NCI-H2029 (cell line): ENCODE measurements around the gene ZFAND3.
A peak's percentile ranks its signal among the peaks of the same experiment; 100 is the strongest.
"Not testable (repeated sequence)": the region's sequence is repeated elsewhere in the genome, so short reads cannot be mapped to it uniquely, and the experiment has no call there.

Experiments used
- DNase-seq: peaks from one replicate; lab custom pipeline; 2025; lab: John Stamatoyannopoulos, UW

The ZFAND3 gene

DNA sequence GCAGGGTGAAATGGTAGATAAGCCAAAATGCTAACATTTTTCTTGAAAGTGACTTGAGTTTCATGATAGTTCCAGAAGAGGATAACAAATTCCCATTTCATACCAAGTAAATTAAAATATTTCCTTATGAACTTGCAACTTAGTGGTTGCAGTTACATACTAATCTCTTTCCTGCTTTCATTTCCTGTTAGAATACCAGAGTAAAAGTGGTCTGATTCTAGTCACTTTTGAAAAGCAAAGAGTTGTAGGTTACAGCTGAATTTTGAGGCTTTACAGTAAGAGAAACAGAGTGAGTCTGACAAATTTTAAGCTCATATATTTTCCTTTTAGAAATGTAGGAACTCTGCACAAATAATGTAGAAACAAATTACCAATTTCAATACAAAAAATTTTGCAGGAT, 117.4 kb downstream of the ZFAND3 start:
- DNase-seq: no peak

DNA sequence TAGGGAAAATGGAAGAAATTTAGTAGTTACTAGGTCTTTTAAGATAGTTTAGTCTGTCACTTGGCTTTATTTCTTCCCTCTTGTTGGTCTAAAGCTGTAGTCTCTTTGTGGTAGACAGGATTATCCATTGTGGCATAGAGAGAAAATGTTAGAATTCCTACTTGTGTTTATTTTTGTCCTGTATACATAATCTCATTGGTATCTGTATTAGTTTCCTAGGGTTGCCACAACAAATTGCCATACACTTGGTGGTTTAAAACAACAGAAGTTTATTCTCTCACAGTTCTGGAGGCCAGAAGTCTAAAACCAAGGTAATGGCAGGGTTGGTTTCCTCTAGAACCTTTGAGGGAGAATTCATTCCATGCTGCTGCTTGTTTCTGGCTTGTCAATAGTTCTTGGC, 119.4 kb downstream of the ZFAND3 start:
- DNase-seq: no peak

DNA sequence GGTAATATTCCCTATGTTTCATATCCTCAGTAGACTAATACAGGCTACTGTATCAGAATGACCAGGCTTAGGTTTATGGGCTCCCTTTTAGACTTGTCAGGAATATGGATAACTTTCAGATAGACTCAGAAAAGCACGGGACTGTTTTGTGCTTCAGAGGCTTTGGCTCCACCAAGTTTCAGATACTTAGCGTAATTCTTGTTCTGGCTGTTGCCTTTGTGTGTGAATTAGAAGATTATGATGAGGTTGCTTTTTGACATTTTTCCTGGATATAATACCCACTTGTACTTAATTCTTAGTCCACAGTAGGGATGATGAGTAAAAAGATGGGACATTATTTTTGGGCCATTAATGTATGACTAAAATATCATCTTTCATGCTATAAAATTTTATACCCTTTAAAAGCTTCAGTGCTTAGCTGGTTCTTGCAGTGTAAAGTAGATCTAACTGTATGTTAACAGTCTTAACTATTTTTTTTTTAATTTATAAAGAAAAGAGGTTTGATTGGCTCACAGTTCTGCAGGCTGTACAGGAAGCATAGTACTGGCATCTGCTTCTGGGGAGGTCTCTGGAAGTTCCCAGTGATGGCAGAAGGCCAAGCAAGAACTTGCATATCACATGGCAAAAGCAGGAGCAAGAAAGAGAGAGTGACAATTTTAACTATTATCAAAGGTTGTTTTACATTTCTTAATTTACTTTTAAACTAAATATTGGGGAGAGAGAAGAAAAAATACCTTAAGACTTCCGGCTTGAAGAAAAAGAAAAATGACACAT, 120.7 kb downstream of the ZFAND3 start:
- no peak for DNase-seq

DNA sequence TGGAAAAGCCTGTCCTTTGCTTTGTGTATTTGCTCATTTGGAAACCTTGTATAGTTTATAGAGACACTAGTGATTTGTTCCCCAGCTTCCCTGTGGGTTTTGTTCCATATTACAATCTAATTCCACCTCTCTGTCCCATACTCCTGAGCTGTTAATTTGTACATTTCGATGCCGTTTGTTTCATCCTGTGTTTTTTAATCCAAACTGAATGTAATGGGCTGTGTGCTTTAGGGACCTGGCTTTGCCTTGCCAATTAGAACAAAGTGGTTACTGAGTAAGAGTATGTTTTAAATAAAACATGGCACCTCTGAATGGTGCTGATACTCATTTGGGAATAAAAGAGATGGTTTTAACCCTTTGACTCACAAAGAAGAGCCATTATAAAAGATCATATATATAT, 122.3 kb downstream of the ZFAND3 start:
- no peak for DNase-seq

DNA sequence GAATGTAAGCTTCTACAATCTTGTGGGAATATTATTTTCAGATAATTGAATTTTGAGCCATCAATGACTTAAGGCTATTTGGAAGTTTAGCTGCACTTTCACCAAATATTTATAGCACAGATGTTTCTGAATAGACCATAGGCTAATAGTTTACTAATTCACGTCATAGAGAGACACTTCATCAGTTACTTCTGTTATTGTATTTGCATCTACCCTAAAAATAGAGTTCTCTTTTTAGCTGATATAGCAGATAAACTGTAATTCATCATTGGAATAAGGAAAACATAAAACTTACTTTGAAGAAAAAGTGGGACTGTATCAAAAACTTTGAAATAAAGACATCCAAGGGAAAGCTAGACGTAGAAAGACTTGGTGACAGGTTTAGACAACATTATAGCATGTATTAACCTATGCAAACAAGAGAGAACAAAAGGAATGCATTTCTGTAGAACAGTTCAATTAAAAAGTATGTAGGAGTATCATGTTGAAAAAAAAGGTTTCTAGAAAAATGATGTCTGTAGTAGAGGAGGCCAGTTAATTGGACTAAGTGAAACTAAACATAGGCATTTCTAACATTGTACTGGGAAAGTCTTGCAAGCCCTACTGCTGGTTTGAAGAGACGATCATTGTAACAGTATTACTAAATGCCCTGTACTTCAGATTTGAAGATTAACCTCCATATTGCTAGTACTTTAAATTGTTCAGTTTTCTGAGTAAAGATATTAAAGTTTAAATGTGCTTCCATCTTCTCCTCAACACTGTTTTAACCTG, 123.3 kb downstream of the ZFAND3 start:
- no peak for DNase-seq

DNA sequence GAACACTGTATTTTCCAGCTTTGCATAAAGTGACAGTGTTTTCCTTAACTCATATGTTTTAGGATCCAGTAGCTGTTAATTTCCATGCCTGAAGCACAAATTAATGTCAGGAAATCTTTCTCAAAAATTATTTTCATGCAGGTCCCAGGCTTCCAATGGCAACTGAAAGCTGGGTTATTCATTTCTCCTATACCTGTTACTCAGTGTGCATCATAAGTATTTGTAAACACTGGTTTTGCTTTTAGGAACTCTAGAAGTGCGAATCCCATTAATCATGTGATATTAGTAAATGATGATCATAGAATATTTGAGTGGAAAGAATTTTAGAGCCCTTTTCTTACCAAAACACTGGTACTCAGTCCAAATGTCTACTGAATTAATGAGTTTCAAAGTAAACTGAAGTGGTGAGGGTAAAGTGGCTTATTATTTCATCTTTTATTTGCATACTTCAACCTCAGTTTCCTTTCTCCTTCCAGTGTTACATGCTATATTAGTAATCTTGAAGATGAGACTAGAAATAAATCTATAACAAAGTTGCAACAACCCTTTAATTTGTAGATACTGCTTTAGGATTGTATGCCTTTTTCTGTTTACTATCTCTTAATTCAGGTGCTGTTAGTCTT, 124.0 kb downstream of the ZFAND3 start:
- DNase-seq: no peak

DNA sequence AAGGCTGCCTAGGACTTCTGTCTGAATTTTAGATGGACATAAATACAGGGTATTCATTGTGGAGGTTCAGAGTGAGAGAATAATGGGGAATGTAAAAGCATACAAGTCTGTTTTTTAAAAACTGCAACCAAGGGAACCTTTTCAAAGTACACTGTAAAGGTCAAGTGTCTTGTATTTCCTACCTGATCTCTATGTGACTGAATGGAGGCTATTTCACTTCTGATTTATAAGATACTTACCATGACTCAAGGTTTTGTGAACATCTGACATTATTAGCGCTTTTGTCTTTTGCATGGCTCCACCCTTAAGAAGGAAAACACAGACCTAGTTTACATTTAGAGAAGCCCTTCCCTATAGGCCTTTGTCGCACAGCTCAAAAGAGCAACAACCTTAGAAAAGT, 126.5 kb downstream of the ZFAND3 start:
- DNase-seq: peak; percentile 25

DNA sequence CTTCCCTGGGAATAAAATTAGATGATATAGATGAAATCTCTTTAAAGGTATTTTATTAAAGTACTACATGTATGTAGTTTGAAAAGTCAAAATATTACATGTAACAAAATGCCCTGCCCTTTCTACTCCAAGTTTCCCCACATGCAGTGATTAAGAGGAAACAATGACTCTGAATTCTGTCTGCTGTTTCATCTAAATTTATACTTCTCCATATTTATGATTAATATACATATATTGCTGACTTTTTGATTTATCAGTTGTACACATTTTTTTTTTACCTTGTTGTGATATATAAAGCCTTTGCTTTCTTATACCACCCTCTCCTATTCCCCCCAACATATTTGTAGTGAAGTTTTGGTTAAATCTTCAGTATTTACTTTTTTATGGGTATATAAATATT, 127.9 kb downstream of the ZFAND3 start:
- no peak for DNase-seq

DNA sequence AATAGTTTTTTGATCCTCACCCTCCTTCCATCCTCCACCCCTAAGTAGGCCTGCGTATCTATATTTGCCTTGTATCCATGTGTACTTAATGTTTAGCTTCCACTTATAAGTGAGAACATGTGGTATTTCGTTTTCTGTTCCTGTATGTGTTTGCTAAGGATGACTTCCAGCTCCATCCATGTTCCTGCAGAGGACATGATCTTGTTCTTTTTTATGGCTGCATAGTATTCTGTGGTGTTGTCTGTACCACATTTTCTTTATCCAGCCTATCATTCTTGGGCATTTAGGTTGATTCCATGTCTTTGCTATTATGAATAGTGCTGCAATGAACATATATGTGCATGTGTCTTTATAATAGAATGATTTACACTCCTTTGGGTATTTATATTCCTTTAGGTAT, 129.1 kb downstream of the ZFAND3 start:
- not testable (repeated sequence) for DNase-seq

DNA sequence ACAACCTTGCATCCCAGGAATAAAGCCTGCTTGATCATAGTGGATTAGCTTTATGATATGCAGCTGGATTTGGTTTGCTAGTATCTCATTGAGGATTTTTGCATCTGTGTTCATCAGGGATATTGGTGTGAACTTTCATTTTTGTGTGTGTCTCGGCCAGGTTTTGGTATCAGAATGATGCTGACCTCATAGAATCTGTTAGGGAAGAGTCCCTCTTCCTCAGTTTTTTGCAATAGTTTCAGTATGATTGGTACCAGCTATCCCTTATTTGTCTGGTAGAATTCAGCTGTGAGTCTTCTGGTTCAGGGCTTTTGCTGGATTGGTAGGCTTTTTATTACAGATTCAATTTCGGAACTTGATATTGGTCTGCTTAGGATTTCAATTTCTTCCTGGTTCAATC, 132.5 kb downstream of the ZFAND3 start:
- DNase-seq: no peak

DNA sequence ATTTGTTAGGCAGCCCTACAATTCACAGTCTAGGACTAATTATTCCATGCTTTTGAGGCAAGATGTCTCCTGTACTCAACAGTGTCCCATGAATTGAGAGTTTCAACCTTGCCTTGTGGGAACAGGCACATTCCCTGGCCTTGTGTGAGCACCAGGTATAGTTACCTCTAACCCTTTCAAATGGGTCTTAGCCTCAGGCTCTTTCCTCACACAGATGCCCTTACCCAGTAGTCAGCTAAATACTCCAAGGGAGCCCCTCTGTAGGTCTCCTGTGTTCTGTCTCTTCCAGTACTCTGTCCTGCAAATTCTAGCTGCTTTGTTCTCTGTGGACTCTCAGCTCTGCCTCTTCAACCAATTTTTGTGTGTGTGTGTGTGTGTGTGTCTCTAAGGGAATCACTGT, 135.3 kb downstream of the ZFAND3 start:
- no peak for DNase-seq

DNA sequence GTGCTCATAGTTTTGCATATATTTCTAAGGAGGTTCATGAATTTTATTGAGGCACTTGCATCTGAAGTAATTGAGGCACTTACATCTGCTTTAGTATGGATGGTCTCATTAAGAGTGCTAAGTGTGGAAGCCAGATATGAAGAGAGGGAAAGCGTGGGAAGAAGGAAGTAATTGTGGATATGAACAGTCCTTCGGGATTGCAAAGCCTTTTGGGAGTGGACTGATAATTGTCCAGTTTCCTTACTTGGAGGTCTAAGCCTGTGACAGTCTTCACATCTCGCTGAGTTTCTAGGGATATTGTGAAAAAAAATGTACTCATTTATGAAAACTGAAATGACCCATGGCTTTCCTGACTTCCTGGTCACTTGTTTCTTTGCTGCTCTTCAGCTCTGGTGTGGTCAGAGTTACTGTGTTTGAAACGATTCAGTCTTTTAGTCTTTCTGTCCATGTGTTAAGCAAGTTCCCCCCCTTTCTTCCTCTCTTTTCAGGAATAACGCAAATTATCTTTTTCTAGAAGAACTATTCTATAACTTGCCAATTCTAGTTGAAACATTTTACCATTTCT, 137.3 kb downstream of the ZFAND3 start:
- no peak for DNase-seq

DNA sequence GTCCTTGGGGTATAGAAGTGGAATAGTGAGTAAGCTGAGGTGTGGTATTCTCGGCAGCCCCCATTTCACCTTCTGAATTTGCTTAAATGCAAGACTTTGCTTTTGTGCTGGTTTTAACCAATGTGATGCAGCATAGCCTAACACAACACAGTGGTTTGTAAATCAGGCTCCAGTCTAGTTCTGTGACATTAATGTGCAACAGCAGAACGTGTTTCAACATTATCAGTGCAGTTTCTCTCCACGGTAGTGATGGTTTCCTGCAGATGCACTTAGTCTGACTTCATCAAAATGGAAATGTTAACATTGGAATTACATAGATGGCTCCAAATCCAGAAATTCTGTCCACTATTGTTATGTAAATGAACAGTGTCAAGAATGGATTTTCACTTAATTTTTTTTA, 139.5 kb downstream of the ZFAND3 start:
- no peak for DNase-seq

DNA sequence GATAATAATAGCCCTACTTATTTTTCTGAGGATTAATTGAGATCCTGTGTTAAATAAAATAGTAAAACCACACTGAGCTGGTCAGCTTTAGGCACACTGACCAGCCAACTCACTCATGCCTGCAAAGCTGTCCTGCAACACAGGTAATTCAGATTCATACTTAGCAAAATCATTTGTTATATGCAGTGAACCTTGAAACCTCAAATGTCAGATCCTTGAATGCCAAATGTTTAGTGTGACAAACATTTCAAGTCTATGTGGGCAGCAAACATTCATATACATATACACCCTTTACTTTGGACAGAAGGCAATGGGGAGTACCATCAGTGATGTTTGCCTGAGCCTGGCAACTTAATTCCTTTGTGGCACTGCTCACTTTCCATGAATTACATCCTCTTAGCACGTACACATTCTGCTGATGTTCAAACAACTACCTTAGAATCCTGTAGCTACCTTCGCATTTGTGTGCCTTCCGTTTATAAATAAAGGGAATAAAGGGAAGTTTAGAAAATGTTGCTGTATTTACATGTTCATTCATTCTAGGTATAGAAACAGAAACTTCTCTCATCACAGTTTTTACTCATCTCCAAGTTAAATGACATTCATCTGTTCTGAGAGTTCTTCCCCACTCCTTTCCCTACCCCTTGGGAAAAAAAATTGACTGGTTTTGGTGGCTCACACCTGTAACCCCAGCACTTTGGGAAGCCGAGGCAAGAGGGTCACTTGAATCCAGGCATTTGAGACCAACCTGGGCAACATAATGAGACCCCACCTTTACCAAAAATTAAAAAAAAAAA, 140.8 kb downstream of the ZFAND3 start:
- DNase-seq: no peak

DNA sequence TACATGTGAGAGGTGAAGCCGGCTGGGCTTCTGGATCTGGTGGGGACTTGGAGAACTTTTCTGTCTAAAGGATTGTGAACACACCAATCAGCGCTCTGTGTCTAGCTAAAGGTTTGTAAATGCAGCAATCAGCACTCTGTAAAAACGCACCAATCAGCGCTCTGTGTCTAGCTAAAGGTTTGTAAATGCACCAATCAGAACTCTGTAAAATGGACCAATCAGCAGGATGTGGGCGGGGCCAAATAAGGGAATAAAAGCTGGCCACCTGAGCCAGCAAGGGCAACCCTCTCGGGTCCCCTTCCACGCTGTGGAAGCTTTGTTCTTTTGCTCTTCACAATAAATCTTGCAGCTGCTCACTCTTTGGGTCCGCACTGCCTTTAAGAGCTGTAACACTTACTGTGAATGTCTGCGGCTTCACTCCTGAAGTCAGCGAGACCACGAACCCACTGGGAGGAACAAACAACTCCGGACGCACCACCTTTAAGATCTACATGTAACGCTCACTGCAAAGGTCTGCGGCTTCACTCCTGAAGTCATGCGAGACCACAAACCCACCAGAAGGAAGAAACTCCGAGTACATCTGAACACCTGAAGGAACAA, 143.1 kb downstream of the ZFAND3 start:
- DNase-seq: not testable (repeated sequence)

DNA sequence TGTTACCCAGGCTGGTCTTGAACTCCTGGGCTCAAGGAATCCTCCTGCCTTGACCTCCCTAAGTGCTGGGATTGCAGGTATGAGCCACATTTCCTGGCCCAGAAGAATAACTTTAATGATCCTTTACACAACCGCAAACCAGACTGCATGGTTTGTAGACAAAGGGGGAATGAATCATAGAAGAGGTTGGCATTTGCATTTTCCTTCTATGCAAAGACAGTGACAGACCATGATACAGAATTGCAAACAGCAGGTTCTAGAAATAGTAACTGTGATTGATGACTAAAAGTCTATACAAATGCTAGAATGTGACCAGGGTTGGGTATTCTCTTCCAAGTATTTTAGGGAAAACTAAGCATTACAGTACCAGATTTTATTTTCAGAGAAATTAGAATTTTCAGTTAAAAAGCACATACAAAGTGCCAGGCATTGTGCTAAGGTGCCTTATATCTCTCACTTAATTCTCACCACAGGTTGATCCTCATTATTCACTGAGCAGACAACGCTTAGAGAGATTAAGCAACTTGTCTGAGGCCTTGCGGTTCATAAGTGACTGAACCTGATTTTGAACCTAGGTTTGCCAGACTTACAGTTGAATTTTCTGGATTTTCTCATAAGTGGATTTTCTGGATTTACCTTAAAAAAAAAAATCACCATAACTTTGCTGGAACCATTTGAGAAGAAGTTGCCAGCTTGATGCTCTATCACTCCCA, 146.6 kb downstream of the ZFAND3 start:
- no peak for DNase-seq

DNA sequence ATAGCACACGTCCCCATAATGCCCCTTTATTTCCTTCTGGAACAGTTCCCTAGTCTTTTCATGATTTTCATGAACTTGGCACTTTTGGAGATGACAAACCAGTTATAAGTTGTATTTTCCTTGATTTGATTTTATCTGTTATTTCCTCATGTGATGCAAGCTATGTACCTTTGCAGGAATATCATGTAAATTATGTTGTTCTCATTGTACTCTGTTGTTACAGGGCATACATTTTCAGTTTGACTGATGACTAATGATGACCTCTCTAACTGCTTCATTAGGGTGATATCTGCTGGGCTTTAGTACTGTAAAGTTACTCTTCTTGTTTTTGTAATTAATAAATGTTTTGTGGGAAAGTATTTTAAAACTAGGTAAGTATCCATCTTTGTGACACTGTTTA, 147.3 kb downstream of the ZFAND3 start:
- DNase-seq: no peak

DNA sequence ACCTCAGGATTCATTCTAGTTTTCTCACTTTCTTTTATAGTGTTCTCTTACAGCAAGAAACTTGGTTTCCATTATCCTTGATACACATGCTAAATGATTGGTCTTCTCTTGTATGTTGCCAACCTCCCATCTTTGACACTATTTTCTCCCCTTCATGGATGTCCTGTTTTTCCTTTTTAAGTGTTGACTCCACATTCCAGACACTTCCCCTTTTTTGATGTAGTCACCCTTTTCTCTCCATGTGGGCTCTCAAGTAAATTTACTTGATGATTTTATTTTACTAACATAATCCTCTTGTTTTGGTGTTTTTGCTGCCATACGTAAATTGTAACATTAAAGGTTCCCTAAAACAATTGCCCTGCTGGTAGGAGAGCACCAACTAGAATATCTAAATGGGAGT, 148.1 kb downstream of the ZFAND3 start:
- DNase-seq: no peak

DNA sequence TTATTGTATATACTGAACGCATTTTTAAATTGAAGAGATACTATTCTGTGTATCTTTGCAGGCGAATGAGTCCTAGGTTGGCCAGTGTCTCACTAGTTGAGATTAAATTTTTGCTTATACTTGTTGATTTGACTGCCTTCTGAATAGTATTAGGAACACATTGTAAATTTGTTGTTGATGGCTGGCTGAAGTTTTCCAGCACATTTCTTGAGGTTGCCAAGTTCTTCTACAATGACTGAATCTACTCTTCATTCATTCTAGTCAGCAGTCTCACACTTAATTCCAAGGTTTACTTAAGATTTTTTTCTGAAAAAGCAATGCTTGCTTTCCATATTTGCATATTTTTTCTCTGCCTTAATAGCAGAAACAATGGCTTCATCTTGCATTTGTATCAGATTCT, 151.7 kb downstream of the ZFAND3 start:
- DNase-seq: no peak

DNA sequence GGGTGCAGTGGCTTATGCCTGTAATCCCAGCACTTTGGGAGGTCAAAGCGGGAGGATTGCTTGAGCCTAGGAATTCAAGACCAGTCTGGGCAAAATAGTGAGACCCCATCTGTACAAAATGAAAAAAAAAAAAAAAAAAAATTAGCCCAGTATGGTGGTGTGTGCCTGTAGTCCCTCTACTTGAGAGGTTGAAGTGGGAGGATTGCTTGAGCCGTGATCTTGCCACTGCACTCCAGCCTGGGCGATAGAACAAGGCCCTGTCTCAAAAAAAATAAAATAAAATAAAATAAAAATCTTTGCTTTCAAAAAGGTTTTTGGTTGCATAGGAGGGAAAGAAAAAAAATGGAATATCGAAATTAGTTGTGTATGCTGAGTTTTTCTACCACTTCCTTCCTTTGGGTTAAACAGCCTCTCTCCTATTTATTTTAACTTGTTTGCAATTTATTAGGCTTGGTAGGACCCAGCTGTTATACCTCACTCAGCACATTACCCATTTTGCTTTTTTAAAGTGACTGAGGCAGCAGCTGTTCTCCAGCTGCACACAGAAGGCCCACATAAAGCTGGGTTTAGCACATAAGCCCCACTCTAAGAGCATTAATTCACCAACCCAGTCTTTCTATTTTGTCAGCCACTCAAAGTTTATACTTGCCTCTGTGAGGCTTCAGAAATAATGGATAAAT, 152.3 kb downstream of the ZFAND3 start:
- no peak for DNase-seq
